ENCODE data around the gene MRPS27.

GRCh38 chr5:72245951-72246532, 74.0 kb downstream of the MRPS27 start:
- TF ChIP-seq POLR2A (IDR thresholded peaks at IDR 0.05) (no peak), CTCF (IDR thresholded peaks at IDR 0.05) (peak in 1 of 4 experiments; percentile 59)
